OCI-M2 (cell line): ENCODE measurements around the gene PRM1.

ENCODE experiments used
- DNase-seq: peaks from one replicate; lab custom pipeline; 2025; ENCODE audit not compliant: unreplicated experiment; lab: John Stamatoyannopoulos, UW

PRM1 gene

GRCh38 chr16:11254913-11255736 lies 26.0 kb downstream of the PRM1 start:
- DNase-seq, result no peak

- no peak for DNase-seq
These were observed 26.9 kb downstream of the PRM1 start for GRCh38 chr16:11253995-11254912.

DNA sequence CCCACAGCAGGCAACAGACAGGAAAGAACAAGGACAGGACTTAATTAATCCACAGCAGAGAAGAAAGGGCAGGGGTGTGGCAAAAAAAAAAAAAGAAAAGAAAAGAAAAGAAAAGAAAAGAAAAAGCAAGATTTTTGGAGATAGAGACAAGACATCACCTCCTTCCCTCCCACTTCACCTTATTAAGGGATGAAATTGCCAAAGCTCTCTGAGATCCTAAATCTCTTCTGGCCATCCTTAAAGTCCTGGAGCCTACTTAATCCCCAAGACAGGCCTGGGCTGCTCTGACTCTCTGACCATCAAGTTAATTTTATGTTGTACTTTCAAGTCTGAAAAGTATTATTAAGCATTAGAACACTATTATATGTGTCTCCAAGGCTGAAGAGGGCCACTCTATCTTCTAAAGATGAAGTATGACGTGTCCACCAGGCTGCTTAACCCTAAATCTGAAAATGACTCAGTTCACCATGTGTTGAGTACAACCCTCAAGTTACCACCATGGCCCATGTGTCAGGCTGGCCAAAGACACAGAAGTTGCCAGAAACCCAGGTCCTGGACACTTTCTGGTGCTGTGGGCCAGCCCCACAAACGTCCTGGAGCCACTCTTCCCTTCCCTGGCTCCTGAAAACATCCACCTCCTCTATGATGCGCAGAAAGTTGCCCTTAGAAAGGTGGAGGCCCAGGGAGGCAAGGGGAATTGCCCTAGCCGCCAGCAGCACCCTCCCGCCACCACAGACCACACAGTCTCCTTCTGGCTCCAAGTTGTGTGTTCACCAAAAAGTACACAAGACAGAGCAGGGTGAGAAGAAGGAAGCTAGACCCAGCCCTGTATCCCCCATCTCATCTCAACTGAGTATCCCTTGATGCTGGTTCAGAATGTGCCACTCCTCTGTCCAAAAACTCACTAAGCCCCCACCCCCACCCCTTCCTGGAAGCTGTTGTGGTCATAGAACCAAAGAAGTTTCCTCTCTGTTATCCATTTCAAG lies 27.8 kb downstream of the PRM1 start:
- no peak for DNase-seq

GRCh38 chr16:11252482-11252931 lies 28.6 kb downstream of the PRM1 start:
- DNase-seq, result no peak

- DNase-seq, result no peak
These were observed 29.3 kb downstream of the PRM1 start for GRCh38 chr16:11251525-11252481.

DNA sequence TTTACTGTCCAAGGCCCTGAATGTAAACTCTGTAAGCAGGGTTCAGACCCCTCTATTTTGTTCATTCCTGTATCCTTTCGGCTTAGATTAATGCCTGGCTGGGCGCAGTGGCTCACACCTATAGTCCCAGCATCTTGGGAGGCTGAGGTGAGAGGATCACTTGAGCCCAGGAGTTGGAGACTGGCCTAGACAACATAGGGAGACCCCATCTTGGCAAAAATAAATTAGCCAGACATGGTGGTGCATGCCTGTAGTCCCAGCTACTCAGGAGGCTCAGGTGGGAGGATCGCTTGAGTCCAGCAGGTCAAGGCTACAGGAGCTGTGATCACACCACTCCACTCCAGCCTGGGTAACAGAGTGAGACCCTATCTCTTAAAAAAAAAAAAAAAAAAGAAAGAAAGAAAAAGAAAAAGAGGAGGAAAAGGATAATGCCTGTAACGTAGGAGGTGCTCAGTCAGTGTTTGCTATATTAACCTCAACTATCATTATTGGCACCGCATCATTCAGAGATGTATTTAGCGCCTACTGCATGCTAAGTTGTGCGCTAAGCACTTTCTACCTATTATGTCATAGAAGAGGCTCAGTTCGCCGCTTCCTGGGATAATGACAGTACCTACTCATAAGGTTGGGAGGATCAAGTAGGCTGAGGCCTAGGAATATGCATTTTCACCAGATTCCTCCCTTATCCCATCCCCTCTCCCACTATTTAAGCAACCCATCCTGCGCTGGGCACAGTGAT lies 30.2 kb downstream of the PRM1 start:
- no peak for DNase-seq

DNA sequence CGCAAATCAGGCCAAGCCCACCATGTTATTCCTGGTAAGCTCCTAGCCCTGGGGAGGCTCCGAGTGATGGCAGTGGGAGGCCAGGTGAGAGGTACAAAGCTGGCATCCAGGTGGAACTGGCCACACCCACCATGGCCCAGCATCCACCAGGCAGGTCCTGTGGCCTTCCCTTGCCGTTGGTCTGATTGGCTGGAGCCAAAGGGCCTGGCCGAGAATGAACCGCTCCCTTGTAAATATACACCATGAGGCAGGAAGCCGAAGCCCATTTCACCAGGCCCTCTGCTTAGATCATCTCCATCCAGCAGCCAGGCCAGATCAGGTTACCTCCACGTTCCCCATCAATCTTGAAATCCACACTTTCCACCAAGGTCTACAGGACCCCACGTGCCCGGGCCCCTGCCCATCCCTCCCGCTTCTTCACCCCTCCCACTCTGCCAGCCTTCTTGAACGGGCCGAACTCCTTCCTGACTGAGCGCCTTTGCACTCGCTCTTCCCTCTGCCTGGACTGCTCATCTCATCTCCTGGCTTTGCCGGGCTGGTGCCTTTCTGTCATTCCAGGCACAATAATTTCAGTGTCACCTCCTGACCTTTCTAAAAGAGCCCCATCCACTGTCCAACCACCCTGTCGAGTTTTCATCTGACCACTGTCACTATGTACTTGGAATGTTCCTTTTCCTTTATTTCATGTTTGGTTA lies 30.9 kb downstream of the PRM1 start:
- no peak for DNase-seq

- DNase-seq, result no peak
These were observed 31.7 kb downstream of the PRM1 start for GRCh38 chr16:11249233-11250061.

DNA sequence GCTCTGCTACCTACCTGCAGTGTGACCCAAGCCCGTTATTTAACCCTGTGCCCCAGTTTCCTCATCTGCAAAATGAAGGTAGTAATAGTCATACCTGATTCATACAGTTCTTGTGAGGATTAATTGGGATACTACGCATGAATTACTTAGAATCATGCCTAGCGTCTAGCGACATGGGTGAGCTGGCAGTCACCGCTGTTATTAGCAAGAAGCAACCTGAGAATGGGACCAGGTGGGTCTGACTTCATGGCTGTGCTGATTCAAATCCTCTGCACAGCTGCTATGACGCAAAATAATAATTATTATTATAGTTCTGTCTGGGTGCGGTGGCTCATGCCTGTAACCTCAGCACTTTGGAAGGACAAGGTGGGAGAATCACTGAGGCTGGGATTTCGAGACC lies 33.0 kb downstream of the PRM1 start:
- DNase-seq, result no peak

GRCh38 chr16:11245988-11246387 lies 35.1 kb downstream of the PRM1 start:
- DNase-seq, result no peak

GRCh38 chr16:11245222-11245737 lies 35.9 kb downstream of the PRM1 start:
- DNase-seq, result no peak

GRCh38 chr16:11242658-11243057 lies 38.5 kb downstream of the PRM1 start:
- no peak for DNase-seq

- no peak for DNase-seq
These were observed 39.5 kb downstream of the PRM1 start for GRCh38 chr16:11241480-11242204.

GRCh38 chr16:11240636-11241473 lies 40.3 kb downstream of the PRM1 start:
- DNase-seq, result no peak
